Measurements from ENCODE around the gene PSMG4.

Gene PSMG4

DNA sequence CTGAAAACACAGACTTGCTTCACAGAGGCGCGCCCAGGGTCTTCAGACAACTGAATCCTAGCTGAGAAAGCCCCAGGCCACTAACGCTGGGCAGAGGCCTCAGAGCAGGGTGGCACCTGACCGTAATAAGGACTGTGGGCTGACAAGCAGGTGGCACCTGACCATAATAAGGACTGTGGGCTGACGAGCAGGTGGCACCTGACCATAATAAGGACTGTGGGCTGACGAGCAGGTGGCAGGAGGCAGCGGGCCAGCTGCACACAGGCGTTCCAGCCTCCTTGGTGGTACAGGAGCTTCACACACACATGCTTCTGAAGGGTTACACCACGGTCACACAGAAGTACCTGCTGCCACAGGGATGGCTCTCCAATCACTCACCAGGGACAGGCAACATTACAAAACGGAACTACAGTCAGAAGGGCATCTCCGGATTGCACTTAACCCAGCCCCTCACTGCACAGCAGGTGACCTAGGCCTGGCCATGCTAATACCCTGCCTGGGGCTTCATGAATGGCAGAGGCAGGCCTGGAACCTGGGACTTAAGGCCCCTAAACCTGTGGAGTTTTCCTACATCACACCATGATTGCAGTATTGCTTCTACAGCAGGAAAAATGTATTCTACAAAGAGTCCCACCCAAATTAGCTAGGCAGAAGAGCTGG is 50.8 kb downstream of the PSMG4 start:
- DNase-seq (ENCODE audit: low spot score) = no peak

GRCh38 chr6:3310051-3310448 is 51.3 kb downstream of the PSMG4 start:
- no peak for DNase-seq (ENCODE audit: low spot score)

DNA sequence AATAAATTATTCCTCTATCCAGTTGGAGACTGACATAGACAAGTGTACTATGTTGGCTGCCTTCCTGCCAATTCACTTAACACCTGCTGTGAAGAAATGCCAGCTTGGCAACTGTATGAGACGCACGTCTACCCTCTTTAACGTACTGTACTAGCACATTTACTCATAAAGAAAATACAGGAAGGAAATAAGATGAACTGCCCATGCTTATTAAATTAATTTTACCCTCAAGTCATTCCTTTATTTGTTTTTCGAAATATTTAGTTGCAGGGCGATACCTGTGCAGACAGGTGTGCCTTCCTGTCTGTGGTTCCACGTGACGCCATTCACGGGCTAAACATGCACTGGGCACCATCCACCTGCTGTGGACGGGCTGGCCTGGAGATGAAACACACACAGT is 52.0 kb downstream of the PSMG4 start:
- DNase-seq (ENCODE audit: low spot score) = no peak

- no peak for DNase-seq (ENCODE audit: low spot score)
Measured at GRCh38 chr6:3311826-3312225, 53.1 kb downstream of the PSMG4 start.

GRCh38 chr6:3312604-3313231 is 54.0 kb downstream of the PSMG4 start:
- no peak for DNase-seq (ENCODE audit: low spot score)

- DNase-seq (ENCODE audit: low spot score) = no peak
Measured at GRCh38 chr6:3314176-3314575, 55.4 kb downstream of the PSMG4 start.

GRCh38 chr6:3314621-3315467 is 56.1 kb downstream of the PSMG4 start:
- no peak for DNase-seq (ENCODE audit: low spot score)

DNA sequence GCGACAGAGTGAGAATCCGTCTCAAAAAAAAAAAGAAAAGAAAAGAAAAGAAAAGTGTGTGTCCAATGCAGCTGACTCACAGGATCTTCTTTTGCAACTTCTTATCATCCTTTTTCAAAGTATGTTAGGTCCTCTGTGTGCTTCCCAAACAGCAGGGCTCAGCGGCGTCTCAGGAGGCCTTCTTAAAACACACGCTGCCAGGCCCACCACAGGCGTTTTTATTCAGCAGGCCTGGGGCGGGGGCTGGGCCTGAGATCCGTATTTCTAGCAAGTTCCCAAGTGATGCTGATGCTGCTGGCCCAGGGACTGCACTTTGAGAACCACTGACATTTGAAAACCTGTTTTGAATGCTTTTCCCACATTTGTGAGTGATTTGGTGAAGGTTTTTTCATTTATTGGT is 57.1 kb downstream of the PSMG4 start:
- DNase-seq (ENCODE audit: low spot score) = no peak

DNA sequence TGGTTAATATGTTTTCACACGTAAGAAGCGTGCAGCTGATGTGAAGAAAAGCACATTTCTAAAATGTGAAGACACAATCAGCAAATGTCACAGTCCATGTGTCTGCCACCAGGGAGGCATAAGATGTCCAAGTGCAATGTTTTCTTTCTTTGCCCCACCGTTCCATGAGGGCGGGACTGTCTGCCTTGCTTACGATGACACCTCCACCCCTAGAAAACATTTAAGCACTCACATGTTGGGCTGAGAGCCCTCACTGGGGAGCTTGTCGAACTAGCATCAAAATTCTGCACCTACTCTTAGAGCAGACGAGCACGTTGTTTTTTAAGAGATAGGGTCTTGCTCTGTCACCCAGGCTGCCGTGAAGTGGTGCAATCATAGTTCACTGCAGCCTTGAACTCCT is 57.6 kb downstream of the PSMG4 start:
- DNase-seq (ENCODE audit: low spot score) = no peak

DNA sequence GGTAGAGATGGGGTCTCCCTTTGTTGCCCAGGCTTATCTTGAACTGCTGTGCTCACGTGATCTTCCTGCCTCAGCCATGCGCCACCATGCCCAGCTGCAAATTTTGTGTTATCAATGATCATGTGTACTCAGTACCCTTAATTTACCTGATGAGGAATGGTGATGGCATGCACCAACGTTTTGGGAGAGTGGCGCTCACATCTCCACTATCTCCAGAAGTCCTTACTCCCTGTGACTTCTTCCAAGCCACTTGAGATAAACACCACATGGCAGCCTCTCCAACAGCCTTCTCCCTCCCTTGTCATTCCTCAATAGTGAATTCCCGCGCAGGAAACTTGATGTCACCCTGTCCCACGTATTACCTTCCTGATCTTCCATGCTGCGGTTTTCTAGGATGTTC is 58.1 kb downstream of the PSMG4 start:
- no peak for DNase-seq (ENCODE audit: low spot score)
